MV-4-11 (cell line): Measurements from ENCODE around the gene SLC25A23.
A peak's percentile ranks its signal among the peaks of the same experiment; 100 is the strongest.
"Not testable (repeated sequence)": the region's sequence is repeated elsewhere in the genome, so short reads cannot be mapped to it uniquely, and the experiment has no call there.

Experiments
- DNase-seq: peaks from one replicate; lab custom pipeline; 2025; lab: John Stamatoyannopoulos, UW

SLC25A23 gene

GRCh38 chr19:6459262-6460098, at the start of gene SLC25A23:
TSS of gene SLC25A23 (minus strand) at chr19:6459792. CDS start at chr19:6459628, 164 bp downstream.
- DNase-seq: peak; percentile 36

DNA sequence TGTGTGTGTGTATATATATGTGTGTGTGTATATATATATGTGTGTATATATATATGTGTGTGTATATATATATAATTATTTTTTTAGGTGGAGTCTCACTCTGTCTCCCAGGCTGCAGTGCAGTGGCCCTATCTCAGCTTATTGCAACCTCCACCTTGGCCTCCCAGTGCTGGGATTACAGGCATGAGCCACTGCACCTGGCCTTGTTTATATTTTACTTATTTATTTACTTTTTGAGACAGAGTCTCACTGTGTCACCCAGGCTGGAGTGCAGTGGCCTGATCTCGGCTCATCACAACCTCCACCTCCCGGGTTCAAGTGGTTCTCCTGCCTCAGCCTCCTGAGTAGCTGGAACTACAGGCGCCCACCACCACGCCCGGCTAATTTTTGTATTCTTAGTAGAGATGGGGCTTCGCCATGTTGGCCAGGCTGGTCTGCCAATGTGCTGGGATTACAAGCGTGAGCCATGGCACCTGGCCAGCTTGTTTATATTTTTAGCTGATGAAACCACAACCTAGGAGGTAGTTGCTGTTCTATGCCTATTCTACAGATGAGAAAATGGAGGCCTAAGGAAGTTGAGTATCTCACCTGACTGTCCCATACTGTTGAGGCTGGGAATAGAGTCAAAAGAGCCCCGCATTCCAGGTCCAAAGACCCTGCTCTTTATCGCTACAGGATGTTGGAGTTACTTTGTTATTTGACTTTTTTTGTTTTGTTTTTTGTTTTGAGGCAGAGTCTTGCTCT, 48.6 kb upstream of the SLC25A23 start:
- DNase-seq: not testable (repeated sequence)

DNA sequence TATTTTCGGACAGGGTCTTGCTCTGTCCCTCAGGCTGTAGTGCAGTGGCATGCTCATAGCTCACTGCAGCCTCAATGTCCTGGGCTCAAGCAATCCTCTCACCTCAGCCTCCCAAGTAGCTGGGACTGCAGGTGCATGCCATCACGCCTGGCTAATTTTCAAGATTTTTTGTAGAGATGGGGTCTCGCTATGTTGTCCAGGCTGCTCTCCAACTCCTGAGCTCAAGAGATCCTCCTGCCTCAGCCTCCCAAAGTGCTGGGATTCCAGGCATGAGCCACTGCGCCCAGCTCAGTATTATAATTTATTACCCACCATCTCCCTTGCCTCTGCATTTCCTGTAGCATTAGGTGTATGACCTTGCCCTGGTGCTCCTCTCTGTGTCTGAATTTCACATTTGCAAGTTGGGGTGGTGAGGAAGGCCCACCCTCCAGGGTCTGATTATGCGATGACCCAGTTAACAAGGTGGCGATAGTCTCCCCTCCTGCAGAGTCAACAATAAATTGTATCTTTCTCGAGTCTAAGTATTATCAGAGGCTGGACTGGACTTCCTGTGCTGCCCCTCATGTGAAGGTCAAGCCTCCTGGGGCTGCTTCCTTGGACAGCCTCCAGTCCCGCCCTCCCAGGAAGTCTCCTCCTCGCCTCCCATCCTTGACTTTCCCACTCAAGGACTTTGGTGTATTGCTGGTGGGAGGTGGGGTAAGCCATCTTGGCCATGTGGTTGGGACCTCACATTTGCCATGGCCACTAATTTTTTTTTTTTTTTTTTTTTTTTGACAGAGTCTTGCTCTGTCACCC, 44.0 kb upstream of the SLC25A23 start:
- no peak for DNase-seq

- no peak for DNase-seq
These were observed 42.4 kb upstream of the SLC25A23 start, which contains the start of gene TUBB4A for GRCh38 chr19:6501740-6502648. TSS of gene TUBB4A (minus strand) at chr19:6502309. CDS start at chr19:6502212, 97 bp downstream.

DNA sequence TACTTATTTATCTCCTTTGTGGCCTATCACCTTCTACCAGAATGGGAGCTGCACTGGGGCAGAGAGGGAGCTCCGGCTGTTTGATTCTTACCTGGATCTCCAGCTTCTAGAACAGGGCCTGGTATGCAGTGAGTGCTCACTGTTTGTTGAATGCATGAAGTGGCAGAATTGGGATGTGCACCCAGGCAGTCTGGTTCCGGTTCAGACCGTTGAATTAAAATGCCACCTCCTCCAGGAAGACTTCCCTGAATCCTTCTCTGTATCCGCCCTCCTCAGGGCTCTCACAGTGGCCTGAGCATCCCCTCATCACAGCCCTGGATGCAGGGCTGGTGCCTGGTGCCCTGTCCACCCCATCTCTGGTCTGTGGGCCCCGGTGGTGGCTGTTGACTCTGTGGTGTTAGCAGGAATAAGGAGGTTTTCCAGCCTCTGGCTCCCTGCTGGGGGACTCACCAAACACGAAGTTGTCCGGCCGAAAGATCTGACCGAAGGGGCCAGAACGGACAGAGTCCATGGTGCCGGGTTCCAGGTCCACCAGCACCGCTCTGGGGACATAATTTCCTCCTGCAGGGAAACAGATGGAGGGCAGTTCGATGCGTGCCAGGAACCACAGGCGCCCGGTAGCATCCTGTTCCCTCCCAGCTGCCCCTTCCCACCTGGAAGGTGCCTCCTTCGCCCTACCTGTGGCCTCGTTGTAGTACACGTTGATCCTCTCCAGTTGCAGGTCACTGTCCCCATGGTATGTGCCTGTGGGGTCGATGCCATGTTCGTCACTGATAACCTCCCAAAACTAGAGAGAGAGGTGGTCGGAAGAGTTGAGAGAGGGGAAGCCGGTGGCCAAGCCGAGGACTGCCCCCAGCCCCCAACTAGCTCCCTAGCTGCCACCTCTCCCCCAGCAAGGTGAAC, 41.5 kb upstream of the SLC25A23 start:
- no peak for DNase-seq

GRCh38 chr19:6499052-6499790, 39.6 kb upstream of the SLC25A23 start:
- DNase-seq: no peak

DNA sequence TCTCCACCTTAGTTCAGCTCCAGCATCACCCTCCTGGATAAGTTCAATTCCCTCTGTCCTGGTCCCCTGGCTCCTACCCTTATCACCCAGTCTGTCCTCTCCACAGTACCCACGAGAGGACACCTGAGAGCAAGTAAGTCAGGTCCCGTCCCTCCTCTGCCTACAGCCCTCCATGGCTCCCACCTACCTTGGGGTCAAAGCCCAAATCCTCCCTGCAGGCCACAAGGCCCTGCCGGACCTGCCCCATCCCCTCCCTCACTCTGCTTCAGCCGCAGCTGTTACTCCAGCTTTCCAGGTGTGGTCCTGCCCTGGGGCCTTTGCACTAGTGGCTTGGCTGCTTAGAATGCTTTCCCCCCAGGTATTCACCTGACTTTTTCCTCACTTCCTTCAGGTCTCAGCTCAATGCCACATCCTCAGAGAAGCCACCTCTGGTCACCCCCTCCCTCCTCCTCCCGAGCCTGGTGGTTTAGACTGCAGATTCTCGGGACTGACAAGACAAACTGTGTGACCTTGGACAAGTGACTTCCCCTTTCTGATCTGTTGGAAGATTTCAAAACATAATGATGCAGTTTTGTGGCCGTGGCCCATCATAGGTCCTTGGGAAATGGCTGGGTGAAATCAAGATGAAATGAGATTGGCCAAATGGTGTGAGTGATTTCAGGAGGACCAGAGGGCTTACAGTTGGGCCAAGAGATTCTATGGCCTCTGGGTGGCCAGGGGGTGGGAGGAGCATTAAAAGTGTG, 38.9 kb upstream of the SLC25A23 start:
- peak; percentile 97 for DNase-seq

DNA sequence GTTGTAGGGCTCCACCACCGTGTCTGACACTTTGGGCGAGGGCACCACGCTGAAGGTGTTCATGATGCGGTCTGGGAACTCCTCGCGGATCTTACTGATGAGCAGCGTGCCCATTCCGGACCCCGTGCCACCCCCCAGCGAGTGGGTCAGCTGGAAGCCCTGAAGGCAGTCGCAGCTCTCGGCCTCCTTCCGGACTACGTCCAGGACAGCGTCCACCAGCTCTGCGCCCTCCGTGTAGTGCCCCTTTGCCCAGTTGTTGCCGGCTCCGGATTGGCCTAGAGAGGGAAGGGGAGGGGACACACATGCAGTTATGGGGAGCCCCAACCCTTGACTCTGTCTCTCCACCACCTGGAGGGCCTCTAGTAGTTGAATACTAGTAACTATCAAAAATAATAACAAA, 36.4 kb upstream of the SLC25A23 start:
- no peak for DNase-seq

GRCh38 chr19:6494438-6495036, 34.9 kb upstream of the SLC25A23 start:
- no peak for DNase-seq

- no peak for DNase-seq
These were observed 32.4 kb upstream of the SLC25A23 start for GRCh38 chr19:6491802-6492592.

- no peak for DNase-seq
These were observed 30.5 kb upstream of the SLC25A23 start for GRCh38 chr19:6490134-6490533.

DNA sequence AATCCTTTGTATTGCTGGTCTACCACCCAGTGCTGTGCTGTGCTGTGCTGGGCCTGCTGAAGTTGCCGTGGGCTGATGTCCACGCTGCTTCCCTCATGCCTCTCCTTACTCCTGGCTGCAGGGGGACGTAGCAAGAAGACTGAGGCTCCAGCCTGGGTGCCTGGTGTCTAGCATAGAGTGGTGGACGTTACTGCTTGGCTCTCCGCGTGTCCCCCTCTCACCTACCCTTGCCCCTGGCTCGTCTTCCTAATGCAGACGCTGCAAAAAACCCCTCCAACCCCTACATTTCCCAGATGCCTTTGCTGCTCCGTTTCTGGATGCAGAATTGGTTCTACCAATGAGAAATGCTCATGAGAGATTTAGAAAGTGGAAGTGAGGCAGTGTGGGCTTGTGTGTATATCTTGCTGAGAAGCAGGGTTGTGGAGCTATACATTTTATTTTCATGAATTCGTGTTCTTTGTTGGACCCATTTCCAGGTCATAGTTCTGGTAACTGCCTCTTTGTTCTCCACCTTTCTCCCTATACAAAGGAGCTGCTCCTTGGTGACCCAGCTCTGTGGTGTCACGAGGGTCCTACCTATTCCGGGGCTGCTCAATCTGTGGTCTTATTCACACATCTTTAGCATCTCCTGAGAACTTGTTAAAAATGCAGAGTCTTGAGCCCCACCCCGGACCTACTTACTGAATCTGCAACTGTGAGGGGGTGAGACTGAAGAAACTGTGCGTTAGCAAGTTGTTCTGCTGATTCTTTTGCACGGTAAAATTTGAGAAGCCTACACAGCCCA, 29.9 kb upstream of the SLC25A23 start:
- DNase-seq: peak; percentile 73

DNA sequence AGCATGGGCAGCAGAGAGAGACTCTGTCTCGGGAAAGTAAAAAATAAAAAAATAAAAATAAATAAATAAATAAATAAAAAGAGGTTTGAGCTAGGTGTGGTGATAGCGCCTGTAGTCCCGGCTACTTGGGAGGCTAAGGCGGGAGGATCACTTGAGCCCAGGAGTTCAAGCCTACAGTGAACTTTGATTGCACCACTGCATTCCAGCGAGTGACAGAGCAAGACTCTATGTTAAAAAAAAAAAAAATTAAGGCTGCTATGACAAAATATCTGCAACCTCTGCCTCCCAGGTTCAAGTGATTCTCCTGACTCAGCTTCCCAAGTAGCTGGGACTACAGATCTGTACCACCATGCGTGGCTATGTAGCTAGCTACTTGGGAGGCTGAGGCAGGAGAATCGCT, 25.2 kb upstream of the SLC25A23 start:
- no peak for DNase-seq

- no peak for DNase-seq
These were observed 24.6 kb upstream of the SLC25A23 start for GRCh38 chr19:6484230-6484629.

DNA sequence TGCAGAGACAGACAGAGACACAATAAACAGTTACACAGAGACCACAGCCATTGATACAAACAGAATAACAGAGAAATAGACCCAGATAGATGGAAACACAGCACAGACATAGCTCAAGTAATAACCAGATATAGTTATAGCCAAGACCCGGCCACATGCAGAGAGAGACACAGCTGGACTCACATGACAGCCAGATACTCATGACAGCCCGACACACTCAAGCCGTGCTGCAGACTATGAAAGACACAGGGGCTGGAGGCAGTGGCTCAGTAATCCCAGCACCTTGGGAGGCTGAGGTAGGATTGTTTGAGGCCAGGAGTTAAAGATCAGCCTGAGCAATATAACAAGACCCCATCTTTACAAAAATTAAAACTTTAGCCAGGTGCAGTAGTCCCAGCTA, 23.6 kb upstream of the SLC25A23 start:
- no peak for DNase-seq

GRCh38 chr19:6482343-6482686, 22.7 kb upstream of the SLC25A23 start:
- no peak for DNase-seq
